ENCODE results near the gene CYP46A1. TPM values are rescaled to one million over a fixed set of nuclear protein-coding genes. Genes with fewer than 3 reads are reported as not detected.

Gene CYP46A1
- total and polyA plus RNA-seq, 7 donors: 0.09 to 1.5 (median 0.50) TPM

DNA sequence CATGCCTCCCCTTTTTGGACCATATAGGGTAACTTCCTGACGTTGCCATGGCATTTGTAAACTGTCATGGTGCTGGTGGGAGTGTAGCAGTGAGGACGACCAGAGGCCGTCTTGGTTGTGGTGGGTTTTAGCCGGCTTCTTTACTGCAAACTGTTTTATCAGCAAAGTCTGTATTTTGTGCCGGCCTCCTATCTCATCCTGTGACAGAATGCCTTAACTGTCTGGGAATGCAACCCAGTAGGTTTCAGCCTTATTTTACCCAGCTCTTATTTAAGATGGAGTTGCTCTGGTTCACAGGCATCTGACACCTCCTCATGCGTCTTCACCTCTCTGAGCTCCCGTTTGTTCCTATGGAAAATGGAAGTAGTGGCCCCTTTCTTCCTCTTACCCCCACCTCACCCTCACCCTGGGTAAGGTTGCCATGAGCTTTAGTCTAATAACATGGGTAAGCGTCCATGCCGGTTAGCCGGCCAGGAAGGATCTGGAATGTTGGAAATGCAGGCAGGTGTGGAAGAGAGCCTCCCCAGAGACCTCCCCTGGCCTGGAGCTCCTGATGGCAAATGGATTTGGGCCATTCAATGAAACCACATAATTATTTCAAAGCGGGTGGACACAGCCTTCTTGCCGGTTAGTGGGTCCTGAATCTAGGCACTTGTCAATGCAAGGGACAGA is 20.6 kb upstream of the CYP46A1 start:
- intact Hi-C loops (cut with DNase I): no loop called here
- DNase-seq (peak in 1 of 2 donors; percentile 12), ATAC-seq (no peak)
- Histone ChIP-seq H3K4me3 (no peak overlapping the region), H3K9me3 (no peaks in the 10 kb centered on the region), H3K36me3 (ENCODE audit: insufficient read depth in 1 of 2, low read depth in 1 of 2) (no peaks in the 10 kb centered on the region), H3K4me1 (no peaks in the 10 kb centered on the region), H3K27ac (no peak overlapping the region), H3K27me3 (ENCODE audit: insufficient read depth in 3 of 3, low read length in 2 of 3) (peaks cover 0 to 29% (median 10%) of the 10 kb centered on the region in 3 donors)
- 76 to 83% (median 76%) methylated on average over 12 of the region's 12 CpGs for WGBS, 3 donors
- no peak for TF ChIP-seq CTCF (IDR thresholded peaks at IDR 0.05)

- DNase-seq (peak in 1 of 2 donors; percentile 23), ATAC-seq (no peak)
- intact Hi-C loops (cut with DNase I): no loop called here
- no peak for TF ChIP-seq CTCF (IDR thresholded peaks at IDR 0.05)
- H3K4me1 ChIP-seq: no peaks in the 10 kb centered on the region
- no peaks in the 10 kb centered on the region for H3K36me3 ChIP-seq (ENCODE audit: insufficient read depth in 1 of 2, low read depth in 1 of 2)
- no peaks in the 10 kb centered on the region for H3K9me3 ChIP-seq
- no peak overlapping the region for H3K4me3 ChIP-seq
- peaks cover 0 to 22% (median 8%) of the 10 kb centered on the region in 3 donors for H3K27me3 ChIP-seq (ENCODE audit: insufficient read depth in 3 of 3, low read length in 2 of 3)
- H3K27ac ChIP-seq: no peak overlapping the region
- WGBS, 3 donors: 54 to 63% (median 54%) methylated on average over 8 of the region's 8 CpGs
These were observed 19.8 kb upstream of the CYP46A1 start for GRCh38 chr14:99664058-99664936.

GRCh38 chr14:99664937-99665273 is 19.2 kb upstream of the CYP46A1 start:
- WGBS, 3 donors: 82 to 86% (median 82%) methylated on average over 12 of the region's 12 CpGs
- ATAC-seq (no peak), DNase-seq (peak in 1 of 2 donors; percentile 18)
- Histone ChIP-seq H3K4me1 (no peaks in the 10 kb centered on the region), H3K27me3 (ENCODE audit: insufficient read depth in 3 of 3, low read length in 2 of 3) (peaks cover 0 to 18% (median 6%) of the 10 kb centered on the region in 3 donors), H3K4me3 (no peak overlapping the region), H3K27ac (no peak overlapping the region), H3K9me3 (no peaks in the 10 kb centered on the region), H3K36me3 (ENCODE audit: insufficient read depth in 1 of 2, low read depth in 1 of 2) (no peaks in the 10 kb centered on the region)
- TF ChIP-seq CTCF (IDR thresholded peaks at IDR 0.05): no peak
- intact Hi-C loops (cut with DNase I): no loop called here

DNA sequence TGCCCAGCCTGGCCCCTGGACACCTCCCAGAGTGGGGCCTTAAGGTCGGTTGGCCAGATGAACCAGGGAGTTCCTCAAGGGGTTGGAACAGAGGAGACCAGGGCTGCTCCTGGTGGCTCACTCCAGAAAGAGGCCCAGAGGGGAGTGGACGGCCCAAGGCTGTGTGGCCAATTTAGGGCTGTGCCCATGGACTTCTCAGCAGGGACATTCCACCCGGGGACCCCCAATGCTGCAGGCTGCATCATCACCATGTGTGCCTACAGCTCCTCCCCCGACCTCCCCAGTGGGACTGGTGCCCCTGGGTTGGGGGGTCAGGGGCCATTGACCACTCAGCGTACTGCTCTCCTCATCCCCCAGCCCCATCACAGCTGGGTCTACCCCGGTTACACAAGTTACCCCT is 17.6 kb upstream of the CYP46A1 start:
- no peak for TF ChIP-seq CTCF (IDR thresholded peaks at IDR 0.05)
- Histone ChIP-seq H3K9me3 (no peaks in the 10 kb centered on the region), H3K27ac (no peak overlapping the region), H3K4me3 (no peak overlapping the region), H3K27me3 (ENCODE audit: insufficient read depth in 3 of 3, low read length in 2 of 3) (peaks cover 0 to 3% (median 0%) of the 10 kb centered on the region in 3 donors), H3K36me3 (ENCODE audit: insufficient read depth in 1 of 2, low read depth in 1 of 2) (no peaks in the 10 kb centered on the region), H3K4me1 (no peaks in the 10 kb centered on the region)
- ATAC-seq (no peak), DNase-seq (peak in 1 of 2 donors; percentile 35)
- intact Hi-C loops (cut with DNase I): no loop called here
- 59 to 65% (median 61%) methylated on average over 6 of the region's 6 CpGs for WGBS, 3 donors

All from psoas muscle (tissue), 8 donors.